Fibroblast of lung (primary cell): Measurements from ENCODE around the gene DCDC2.

Experiments
- EZH2 ChIP-seq: IDR thresholded peaks from 2 replicates; pipeline ENCODE4 v1.5.1; 2012; ENCODE audit warnings: low read length, control low read depth, mild to moderate bottlenecking; ENCODE audit errors: missing control alignments
- TF ChIP-seq, protein P1 (sequence below), 2 donors: IDR thresholded peaks in 1 of 2; conservative IDR thresholded peaks in 1 of 2; 1 replicate in 1 of 2; 2 replicates in 1 of 2; pipeline ENCODE4 v1.5.1; 2011 to 2012; ENCODE audit warnings: low read length in 2 of 2, control low read depth in 1 of 2, inconsistent platforms in 1 of 2, low read depth in 1 of 2, mild to moderate bottlenecking in 1 of 2

DNA sequence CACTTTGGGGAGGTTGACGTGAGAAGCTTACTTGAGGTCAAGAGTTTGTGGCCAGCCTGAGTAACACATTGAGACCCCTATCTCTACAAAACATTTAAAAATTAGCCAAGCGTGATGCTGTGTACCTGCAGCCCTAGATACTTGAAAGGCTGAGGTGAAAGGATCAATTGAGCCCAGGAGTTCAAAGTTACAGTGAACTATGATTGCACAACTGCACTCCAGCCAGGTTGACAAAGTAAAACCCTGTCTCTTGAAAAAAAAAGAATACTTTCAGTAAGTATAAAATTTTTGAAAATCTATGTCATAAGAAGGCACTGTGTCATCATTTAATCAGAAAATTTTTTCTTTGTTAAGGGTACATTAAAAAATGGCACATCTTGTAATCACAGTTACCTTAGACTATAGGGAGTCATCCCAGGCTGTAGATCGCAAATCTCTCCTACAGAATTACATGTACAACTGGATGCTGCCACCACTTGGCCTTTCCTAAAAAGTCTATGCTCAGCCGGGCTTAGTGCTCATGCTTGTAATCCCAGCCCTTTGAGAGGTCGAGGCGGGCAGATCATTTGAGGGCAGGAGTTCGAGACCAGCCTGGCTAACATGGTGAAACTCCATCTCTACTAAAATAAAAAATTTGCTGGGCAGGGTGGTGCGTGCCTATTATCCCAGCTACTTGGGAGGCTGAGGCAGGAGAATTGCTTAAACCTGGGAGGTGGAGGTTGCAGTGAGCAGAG is 27.8 kb upstream of the DCDC2 start:
- TF ChIP-seq, protein P1, sequence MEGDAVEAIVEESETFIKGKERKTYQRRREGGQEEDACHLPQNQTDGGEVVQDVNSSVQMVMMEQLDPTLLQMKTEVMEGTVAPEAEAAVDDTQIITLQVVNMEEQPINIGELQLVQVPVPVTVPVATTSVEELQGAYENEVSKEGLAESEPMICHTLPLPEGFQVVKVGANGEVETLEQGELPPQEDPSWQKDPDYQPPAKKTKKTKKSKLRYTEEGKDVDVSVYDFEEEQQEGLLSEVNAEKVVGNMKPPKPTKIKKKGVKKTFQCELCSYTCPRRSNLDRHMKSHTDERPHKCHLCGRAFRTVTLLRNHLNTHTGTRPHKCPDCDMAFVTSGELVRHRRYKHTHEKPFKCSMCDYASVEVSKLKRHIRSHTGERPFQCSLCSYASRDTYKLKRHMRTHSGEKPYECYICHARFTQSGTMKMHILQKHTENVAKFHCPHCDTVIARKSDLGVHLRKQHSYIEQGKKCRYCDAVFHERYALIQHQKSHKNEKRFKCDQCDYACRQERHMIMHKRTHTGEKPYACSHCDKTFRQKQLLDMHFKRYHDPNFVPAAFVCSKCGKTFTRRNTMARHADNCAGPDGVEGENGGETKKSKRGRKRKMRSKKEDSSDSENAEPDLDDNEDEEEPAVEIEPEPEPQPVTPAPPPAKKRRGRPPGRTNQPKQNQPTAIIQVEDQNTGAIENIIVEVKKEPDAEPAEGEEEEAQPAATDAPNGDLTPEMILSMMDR (conservative IDR thresholded peaks at IDR 0.05 in 1 of 2, IDR thresholded peaks at IDR 0.05 in 1 of 2; ENCODE audit: low read depth in 1 of 2, low read length in 2 of 2) = no peak
- TF ChIP-seq EZH2 = no peak
